Duodenal mucosa (tissue), 2 donors: ENCODE results near the gene ADORA2B.
"Not testable (repeated sequence)": the region's sequence is repeated elsewhere in the genome, so short reads cannot be mapped to it uniquely, and the experiment has no call there.

Experiments
- H3K27ac ChIP-seq: one replicate; pipeline ENCODE4 v1.7.0; 2013; ENCODE audit warnings: low read depth, low read length
- H3K27me3 ChIP-seq, 2 donors: one replicate each; pipeline ENCODE4 v1.7.0; 2013; ENCODE audit warnings: low read length in 2 of 2, control low read depth in 1 of 2; ENCODE audit not compliant: insufficient read depth in 2 of 2, control insufficient read depth in 1 of 2
- H3K36me3 ChIP-seq, 2 donors: one replicate each; pipeline ENCODE4 v1.7.0; 2013; ENCODE audit warnings: low read length in 2 of 2, control low read depth in 1 of 2; ENCODE audit not compliant: insufficient read depth in 2 of 2, control insufficient read depth in 1 of 2
- H3K4me1 ChIP-seq, 2 donors: one replicate each; pipeline ENCODE4 v1.7.0; 2013; ENCODE audit warnings: low read length in 2 of 2, control low read depth in 1 of 2; ENCODE audit not compliant: insufficient read depth in 2 of 2, control insufficient read depth in 1 of 2
- H3K4me3 ChIP-seq, 2 donors: one replicate each; pipeline ENCODE4 v1.7.0; 2013; ENCODE audit warnings: low read length in 2 of 2, low read depth in 1 of 2
- H3K9ac ChIP-seq, 2 donors: one replicate each; pipeline ENCODE4 v1.7.0; 2013; ENCODE audit warnings: low read length in 2 of 2, low read depth in 1 of 2
- H3K9me3 ChIP-seq, 2 donors: one replicate each; pipeline ENCODE4 v1.7.0; 2013; ENCODE audit warnings: low read length in 2 of 2, control low read depth in 1 of 2; ENCODE audit not compliant: control insufficient read depth in 1 of 2

ADORA2B gene

GRCh38 chr17:15977894-15978293, 33.0 kb downstream of the ADORA2B start:
- Histone ChIP-seq H3K4me3 (no peak overlapping the region), H3K27ac (no peak overlapping the region), H3K9ac (no peak overlapping the region), H3K27me3 (no peaks in the 10 kb centered on the region), H3K4me1 (no peaks in the 10 kb centered on the region), H3K9me3 (no peaks in the 10 kb centered on the region), H3K36me3 (peaks cover 20 to 41% of the 10 kb centered on the region in 2 donors)

- Histone ChIP-seq H3K27me3 (no peaks in the 10 kb centered on the region), H3K27ac (no peak overlapping the region), H3K9ac (no peak overlapping the region), H3K4me3 (no peak overlapping the region), H3K4me1 (no peaks in the 10 kb centered on the region), H3K9me3 (no peaks in the 10 kb centered on the region), H3K36me3 (peaks cover 20 to 41% of the 10 kb centered on the region in 2 donors)
Observed at GRCh38 chr17:15978606-15979005, 33.7 kb downstream of the ADORA2B start.

DNA sequence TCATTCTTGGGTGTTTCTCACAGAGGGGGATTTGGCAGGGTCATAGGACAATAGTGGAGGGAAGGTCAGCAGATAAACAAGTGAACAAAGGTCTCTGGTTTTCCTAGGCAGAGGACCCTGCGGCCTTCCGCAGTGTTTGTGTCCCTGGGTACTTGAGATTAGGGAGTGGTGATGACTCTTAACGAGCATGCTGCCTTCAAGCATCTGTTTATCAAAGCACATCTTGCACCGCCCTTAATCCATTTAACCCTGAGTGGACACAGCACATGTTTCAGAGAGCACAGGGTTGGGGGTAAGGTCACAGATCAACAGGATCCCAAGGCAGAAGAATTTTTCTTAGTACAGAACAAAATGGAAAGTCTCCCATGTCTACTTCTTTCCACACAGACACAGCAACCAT, 34.1 kb downstream of the ADORA2B start:
- not testable (repeated sequence) for H3K27me3 ChIP-seq, H3K4me3 ChIP-seq, H3K9ac ChIP-seq, H3K4me1 ChIP-seq, H3K27ac ChIP-seq, H3K9me3 ChIP-seq
- peaks cover 20 to 41% of the 10 kb centered on the region in 2 donors for H3K36me3 ChIP-seq

- Histone ChIP-seq H3K36me3 (peaks cover 18 to 47% of the 10 kb centered on the region in 2 donors), H3K9ac (no peak overlapping the region), H3K27me3 (no peaks in the 10 kb centered on the region), H3K9me3 (no peaks in the 10 kb centered on the region), H3K27ac (no peak overlapping the region), H3K4me1 (no peaks in the 10 kb centered on the region), H3K4me3 (no peak overlapping the region)
Observed at GRCh38 chr17:15981208-15981607, 36.3 kb downstream of the ADORA2B start.

GRCh38 chr17:15981646-15982580, 37.0 kb downstream of the ADORA2B start:
- no peaks in the 10 kb centered on the region for H3K9me3 ChIP-seq
- H3K27me3 ChIP-seq, result no peaks in the 10 kb centered on the region
- no peak overlapping the region for H3K27ac ChIP-seq
- H3K4me3 ChIP-seq, result no peak overlapping the region
- H3K4me1 ChIP-seq, result no peaks in the 10 kb centered on the region
- no peak overlapping the region for H3K9ac ChIP-seq
- H3K36me3 ChIP-seq, result peaks cover 12 to 40% of the 10 kb centered on the region in 2 donors

GRCh38 chr17:15996322-15996721, 51.4 kb downstream of the ADORA2B start:
- Histone ChIP-seq H3K4me1 (peaks cover 9 to 14% of the 10 kb centered on the region in 2 donors), H3K9ac (no peak overlapping the region), H3K27ac (no peak overlapping the region), H3K9me3 (peaks cover 0 to 1% of the 10 kb centered on the region in 2 donors), H3K4me3 (no peak overlapping the region), H3K27me3 (no peaks in the 10 kb centered on the region), H3K36me3 (peaks cover under 1% of the 10 kb centered on the region in 2 donors)

DNA sequence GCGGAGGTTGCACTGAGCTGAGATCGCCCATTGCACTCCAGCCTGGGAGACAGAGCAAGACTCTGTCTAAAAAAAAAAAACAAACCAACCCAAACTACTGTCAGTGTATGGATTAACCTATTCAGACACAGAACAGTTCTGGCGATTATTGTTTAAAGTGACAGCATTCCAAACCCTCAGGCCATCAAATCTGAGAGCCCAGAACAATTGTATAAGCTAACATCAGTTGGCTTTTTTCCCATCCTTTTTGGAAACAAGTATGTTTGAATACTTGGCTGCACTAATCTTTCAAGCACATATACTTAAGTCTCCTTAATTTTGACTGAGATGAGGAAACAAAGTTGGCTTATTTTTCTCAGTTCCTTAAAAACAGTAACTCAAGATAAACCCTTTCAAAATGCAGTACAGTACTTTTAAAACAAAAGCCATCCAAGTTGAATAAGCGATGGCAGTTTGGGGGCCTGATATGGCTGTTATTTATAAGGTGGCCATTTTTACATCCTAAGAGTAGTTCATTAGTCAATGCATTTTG, 53.2 kb downstream of the ADORA2B start:
- peaks cover 10 to 17% of the 10 kb centered on the region in 2 donors for H3K4me1 ChIP-seq
- peaks cover 15 to 19% of the 10 kb centered on the region in 2 donors for H3K36me3 ChIP-seq
- no peak overlapping the region for H3K27ac ChIP-seq
- no peaks in the 10 kb centered on the region for H3K27me3 ChIP-seq
- no peak overlapping the region for H3K4me3 ChIP-seq
- H3K9me3 ChIP-seq, result peaks cover 0 to 14% of the 10 kb centered on the region in 2 donors
- H3K9ac ChIP-seq, result peak overlapping the region in 1 of 2 donors; percentile 88

DNA sequence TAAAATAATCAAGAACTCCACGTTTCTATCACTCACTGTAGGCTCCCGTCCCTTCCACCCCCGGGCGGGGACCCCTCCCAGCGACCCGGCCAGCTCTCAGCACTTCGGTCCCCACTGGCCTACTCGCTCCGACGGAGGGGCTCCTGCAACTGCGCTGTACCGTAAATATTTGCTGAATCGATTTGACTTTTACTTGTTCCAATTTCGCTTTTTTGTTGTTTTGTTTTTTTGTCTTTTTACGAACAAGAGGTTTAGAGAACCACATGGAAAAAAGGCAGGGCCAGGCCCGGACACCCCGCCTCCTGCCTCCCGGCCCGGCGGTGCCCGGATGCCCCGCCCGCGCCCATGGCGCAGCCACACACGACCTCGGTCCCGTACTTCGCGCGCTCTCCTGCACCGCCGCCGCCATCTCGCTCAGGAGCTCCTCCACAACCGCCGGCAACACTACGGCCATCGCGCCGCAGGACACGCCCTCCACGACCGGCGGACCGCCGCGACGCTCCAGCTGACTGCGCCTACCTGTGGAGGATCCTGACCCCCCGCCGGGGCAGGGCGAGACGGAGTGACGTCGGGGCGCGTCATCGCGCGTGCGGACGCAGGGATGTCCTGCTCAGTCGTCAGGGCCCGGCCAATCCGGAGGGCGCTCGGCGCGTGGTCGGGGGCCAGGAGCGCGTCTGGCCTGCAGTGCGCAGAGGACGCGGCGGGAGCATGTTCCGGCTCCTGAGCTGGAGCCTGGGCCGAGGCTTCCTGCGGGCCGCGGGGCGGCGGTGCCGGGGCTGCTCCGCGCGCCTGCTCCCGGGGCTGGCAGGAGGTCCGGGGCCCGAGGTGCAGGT, 54.4 kb downstream of the ADORA2B start, which contains the start of the genes TTC19 and ZSWIM7:
Gene TTC19 (plus strand): TSS at position 684 of the 833 bp plus-strand sequence. CDS start 25 bp downstream, at position 709.
Gene ZSWIM7 (minus strand): TSS at position 564 of the 833 bp plus-strand sequence. CDS start 110 bp downstream, at position 454.
- H3K36me3 ChIP-seq, result peaks cover 22 to 30% of the 10 kb centered on the region in 2 donors
- peak within 1 kb of the TSS; percentile 87 to 88 for H3K9ac ChIP-seq
- no peaks in the 10 kb centered on the region for H3K27me3 ChIP-seq
- H3K27ac ChIP-seq, result peak within 1 kb of the TSS; percentile 98
- H3K4me1 ChIP-seq, result peaks cover 10 to 17% of the 10 kb centered on the region in 2 donors
- peaks cover 0 to 14% of the 10 kb centered on the region in 2 donors for H3K9me3 ChIP-seq
- peak within 1 kb of the TSS; percentile 86 to 91 for H3K4me3 ChIP-seq

GRCh38 chr17:15999974-16000827, 55.3 kb downstream of the ADORA2B start:
- Histone ChIP-seq H3K27me3 (no peaks in the 10 kb centered on the region), H3K4me1 (peaks cover 10 to 17% of the 10 kb centered on the region in 2 donors), H3K36me3 (peaks cover 30 to 38% of the 10 kb centered on the region in 2 donors), H3K4me3 (peak overlapping the region; percentile 86 to 91), H3K9ac (peak overlapping the region; percentile 87 to 88), H3K27ac (peak overlapping the region; percentile 98), H3K9me3 (peaks cover 0 to 14% of the 10 kb centered on the region in 2 donors)
